SK-N-DZ (cell line): ENCODE results near the gene ZBTB32. TPM values are rescaled to one million over a fixed set of nuclear protein-coding genes. Genes with fewer than 3 reads are reported as not detected.
"Not testable (repeated sequence)": the region's sequence is repeated elsewhere in the genome, so short reads cannot be mapped to it uniquely, and the experiment has no call there.

Experiments used
- DNase-seq: peaks from one replicate; pipeline ENCODE4 v3.0.0-alpha.2; 2015; ENCODE audit warnings: low spot score
- polyA plus RNA-seq, 2 experiments: library from polyadenylated mRNA; depleted of rRNA; stranded (reverse); fragments of >200 nt; gene quantifications; 2 replicates each; pipeline ENCODE4 v1.2.3, GENCODE V29; 2014

ZBTB32 gene, protein sequence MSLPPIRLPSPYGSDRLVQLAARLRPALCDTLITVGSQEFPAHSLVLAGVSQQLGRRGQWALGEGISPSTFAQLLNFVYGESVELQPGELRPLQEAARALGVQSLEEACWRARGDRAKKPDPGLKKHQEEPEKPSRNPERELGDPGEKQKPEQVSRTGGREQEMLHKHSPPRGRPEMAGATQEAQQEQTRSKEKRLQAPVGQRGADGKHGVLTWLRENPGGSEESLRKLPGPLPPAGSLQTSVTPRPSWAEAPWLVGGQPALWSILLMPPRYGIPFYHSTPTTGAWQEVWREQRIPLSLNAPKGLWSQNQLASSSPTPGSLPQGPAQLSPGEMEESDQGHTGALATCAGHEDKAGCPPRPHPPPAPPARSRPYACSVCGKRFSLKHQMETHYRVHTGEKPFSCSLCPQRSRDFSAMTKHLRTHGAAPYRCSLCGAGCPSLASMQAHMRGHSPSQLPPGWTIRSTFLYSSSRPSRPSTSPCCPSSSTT
- 0.96 TPM in 1 of 2 replicates, not detected in the other for polyA plus RNA-seq (2014; cell fraction: cytosol; rRNA removed)
- polyA plus RNA-seq (2014; cell fraction: nucleus; rRNA removed): not detected in 2 replicates

GRCh38 chr19:35704218-35704617 lies at the start of gene ZBTB32:
Gene ZBTB32, plus strand, starts transcription at chr19:35704558. Its CDS starts 10,069 bp downstream, at chr19:35714627.
- peak; percentile 46 for DNase-seq

GRCh38 chr19:35654828-35655227 lies 49.5 kb upstream of the ZBTB32 start:
- DNase-seq: not testable (repeated sequence)

DNA sequence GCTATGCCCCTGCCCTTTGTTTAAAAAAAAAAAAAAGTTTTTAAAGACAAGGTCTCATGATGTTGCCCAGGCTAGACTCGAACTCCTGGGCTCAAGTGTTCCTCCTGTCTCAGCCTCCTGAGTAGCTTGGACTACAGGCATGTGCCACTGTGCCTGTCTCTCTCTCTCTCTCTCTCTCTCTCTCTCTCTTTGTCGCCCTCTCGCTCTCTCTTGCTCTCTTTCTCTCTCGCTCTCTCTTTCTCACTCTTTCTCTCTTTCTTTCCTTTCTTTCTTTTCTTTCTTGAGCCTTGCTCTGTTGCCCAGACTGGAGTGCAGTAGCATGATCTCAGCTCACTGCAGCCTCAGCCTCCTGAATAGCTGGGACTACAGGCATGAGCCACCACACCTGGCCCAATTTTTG lies 48.8 kb upstream of the ZBTB32 start:
- DNase-seq: no peak

- DNase-seq: no peak
These were observed 47.7 kb upstream of the ZBTB32 start for GRCh38 chr19:35656700-35657099.

- DNase-seq: no peak
These were observed 46.3 kb upstream of the ZBTB32 start for GRCh38 chr19:35657904-35658700.

GRCh38 chr19:35661995-35662340 lies 42.4 kb upstream of the ZBTB32 start:
- DNase-seq: no peak

- DNase-seq: no peak
These were observed 40.4 kb upstream of the ZBTB32 start for GRCh38 chr19:35663981-35664380.

GRCh38 chr19:35665157-35665556 lies 39.2 kb upstream of the ZBTB32 start:
- DNase-seq: no peak

- DNase-seq: no peak
These were observed 38.8 kb upstream of the ZBTB32 start for GRCh38 chr19:35665604-35666003.

GRCh38 chr19:35666251-35666913 lies 38.0 kb upstream of the ZBTB32 start, which contains the start of gene UPK1A:
Gene UPK1A, plus strand, starts transcription at chr19:35666517. Its CDS starts 296 bp downstream, at chr19:35666813.
- DNase-seq: no peak

DNA sequence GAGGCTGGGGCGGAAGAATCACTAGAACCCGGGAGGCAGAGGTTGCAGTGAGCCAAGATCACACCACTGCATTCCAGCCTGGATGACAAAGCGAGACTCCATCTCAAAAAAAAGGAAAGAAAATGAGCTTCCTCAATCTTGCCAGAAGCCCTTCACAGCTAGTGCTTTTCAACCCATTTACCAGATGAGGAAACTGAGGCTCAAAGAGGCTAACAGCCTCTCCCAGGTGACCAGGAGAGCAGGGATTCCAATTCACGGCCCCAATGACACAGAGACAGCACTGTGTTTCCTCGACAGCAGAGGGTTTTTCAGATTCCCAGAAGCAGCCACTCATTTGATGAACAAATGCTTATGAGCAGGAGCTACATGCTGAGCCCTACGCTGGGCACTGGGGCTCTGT lies 34.8 kb upstream of the ZBTB32 start:
- DNase-seq: no peak

- DNase-seq: no peak
These were observed 34.4 kb upstream of the ZBTB32 start for GRCh38 chr19:35669974-35670373.

DNA sequence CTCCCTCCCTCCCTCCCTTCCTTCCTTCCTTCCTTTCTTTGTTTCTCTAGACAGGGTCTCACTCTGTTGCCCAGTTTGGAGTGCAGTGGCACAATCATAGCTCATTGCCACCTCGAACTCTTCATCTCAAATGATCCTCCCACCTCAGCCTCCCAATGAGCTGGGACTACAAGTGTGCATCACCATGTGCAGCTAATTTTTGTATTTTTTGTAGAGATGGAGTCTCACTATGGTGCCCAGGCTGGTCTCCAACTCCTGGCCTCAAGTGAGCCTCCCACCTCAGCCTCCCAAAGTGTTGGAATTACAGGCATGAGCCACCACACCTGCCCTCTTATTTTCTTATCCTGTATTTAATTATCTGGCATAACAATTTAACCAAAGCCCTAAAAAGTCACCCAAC lies 33.7 kb upstream of the ZBTB32 start:
- DNase-seq: no peak

DNA sequence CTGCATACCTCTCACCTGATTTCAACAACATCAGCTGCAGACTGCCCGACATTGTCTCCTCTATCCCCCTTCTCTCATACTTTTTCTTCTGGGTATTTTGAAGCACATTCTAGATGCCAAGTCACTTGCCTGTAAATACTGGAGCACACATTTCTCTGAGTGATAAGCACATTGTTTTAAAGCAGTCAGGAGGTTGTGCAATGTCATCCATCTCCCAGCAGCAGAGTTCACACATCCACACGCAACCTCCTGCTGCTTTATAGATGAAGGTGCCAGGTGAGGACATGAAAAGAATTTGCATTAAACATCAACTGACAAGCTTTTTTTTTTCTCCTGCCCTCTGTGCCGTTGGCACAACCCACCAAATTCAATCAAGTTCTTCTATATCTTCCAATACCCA lies 32.5 kb upstream of the ZBTB32 start:
- no peak for DNase-seq

DNA sequence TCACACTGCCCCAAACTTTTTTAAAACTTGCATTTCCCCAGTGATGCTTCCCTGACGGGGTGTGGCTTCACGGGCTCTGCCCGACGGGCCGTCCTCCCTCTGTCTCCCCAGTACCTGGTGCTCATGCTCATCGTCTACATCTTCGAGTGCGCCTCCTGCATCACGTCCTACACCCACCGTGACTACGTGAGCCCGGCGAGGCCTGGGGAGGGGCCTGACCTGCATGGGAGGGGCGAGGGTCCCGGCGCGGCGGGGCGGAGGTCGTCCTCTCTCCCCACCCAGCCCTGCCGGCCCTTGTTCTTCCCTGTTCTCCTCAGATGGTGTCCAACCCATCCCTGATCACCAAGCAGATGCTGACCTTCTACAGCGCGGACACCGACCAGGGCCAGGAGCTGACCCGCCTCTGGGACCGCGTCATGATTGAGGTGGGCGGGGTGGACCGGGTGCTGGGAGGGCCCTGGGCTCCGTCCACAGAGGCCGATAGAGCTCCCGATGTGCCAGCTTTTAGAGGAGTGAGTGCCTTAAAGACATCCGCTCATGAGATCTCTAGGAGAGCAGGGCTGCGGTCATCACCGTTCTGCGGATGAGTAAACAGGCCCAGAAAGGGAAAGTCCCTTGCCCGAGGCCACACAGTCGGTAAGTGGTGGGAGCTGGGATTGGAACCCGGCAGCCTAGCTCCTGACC lies 31.1 kb upstream of the ZBTB32 start:
- no peak for DNase-seq

DNA sequence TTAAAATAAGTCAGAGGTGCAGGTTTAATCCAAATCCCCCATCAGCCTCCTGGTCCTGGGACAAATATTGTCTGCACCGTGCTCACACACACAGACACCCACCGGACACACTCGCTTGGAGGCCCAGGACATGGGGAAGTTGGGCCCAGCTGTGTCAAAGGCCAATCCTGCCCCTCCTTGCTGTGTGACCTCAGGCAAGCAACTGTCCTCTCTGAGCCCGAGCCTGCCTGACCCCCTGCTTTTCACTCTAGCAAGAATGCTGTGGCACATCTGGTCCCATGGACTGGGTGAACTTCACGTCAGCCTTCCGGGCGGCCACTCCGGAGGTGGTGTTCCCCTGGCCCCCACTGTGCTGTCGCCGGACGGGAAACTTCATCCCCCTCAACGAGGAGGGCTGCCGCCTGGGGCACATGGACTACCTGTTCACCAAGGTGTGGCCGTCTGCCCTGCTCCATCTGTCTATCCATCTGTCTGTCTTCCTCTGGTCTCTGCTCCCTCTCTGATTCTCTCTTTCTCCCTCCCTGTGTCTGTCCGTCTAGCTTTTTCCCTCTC lies 28.7 kb upstream of the ZBTB32 start:
- DNase-seq: no peak

GRCh38 chr19:35689836-35690235 lies 14.5 kb upstream of the ZBTB32 start:
- no peak for DNase-seq

DNA sequence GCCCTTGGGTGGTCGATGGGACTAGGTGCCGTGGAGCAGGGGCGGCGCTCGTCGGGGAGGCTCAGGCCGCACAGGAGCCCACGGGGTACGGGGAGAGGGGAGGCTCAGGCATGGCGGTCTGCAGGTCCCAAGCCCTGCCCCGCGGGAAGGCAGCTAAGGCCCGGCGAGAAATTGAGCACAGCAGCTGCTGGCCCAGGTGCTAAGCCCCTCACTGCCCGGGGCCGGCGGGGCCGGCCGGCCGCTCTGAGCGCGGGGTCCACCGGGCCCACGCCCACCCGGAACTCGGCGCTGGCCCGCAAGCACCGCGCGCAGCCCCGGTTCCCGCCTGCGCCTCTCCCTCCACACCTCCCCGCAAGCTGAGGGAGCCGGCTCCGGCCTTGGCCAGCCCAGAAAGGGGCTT lies 13.3 kb upstream of the ZBTB32 start:
- DNase-seq: not testable (repeated sequence)

DNA sequence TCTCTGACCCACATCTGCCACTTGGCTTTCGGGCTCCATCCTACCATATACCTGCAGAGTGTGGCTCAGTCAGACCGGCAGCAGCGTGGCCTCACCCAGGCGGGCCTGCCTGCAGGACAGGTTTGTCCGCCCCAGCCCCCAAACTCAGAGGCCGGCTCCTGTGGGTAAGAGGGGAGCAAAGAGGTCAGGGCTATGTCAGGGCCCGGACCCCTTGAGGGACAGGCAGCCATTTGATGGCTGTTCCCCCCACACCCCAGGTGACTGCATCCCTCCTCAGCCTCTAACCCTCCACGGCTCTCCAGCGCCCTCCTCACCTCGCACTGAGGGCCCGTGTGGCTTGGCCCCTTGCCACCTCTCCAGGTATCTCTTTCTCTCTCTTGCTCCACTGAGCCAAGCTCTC lies 12.3 kb upstream of the ZBTB32 start:
- DNase-seq: no peak

DNA sequence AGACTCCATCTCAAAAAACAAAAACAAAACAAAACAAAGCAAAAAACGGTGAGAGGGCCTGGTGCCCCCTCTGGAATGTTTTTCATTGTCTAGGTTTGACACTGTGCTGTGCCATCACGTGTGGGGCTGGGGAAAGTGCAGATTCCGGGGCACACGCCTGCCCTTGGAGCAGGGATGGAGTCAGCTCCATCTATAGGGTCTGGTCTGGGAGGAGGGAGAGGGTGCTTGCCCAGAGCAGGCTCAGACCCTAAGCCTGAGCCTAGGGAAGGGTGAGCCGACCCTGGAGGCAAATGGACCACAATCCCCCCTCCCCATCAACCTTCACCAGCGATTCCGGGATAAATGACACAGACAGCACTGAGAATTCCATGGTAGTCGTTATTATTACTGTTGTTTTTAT lies 10.9 kb upstream of the ZBTB32 start:
- no peak for DNase-seq
